GM12878 (cell line): ENCODE results near the gene ZNF775. TPM values are rescaled to one million over a fixed set of nuclear protein-coding genes. Genes with fewer than 3 reads are reported as not detected.

Source experiments
- ATAC-seq: fragments of 200-7000 bp; cut with Tn5 transposase; 3 replicates; pipeline ENCODE4 v1.9.1; 2020; ENCODE audit warnings: mild to moderate bottlenecking, moderate library complexity
- BruUV-seq: library from RNA; stranded (reverse); fragments of 400-500 nt; replicated peaks from 2 replicates; lab custom pipeline; 2021; lab: Mats Ljungman, UMichigan
- CTCF ChIA-PET: fragments of 300-600 bp; sonication (Branson Sonifier 250); formaldehyde crosslinking; extraction: SDS; loops from one replicate; lab custom pipeline; 2021; ENCODE audit warnings: inconsistent platforms; lab: Yijun Ruan, JAX
- POLR2A ChIA-PET: fragments of 350-600 bp; formaldehyde crosslinking; extraction: SDS; loops from one replicate; lab custom pipeline; 2021; ENCODE audit warnings: inconsistent platforms; lab: Charles Lee
- RAD21 ChIA-PET: fragments of 300-600 bp; sonication (Branson Sonifier 250); formaldehyde crosslinking; loops from one replicate; lab custom pipeline; 2023; ENCODE audit warnings: antibody characterized with exemption; ENCODE audit not compliant: unreplicated experiment; lab: Charles Lee
- SMC1A ChIA-PET: fragments of 300-600 bp; sonication (Branson Sonifier 250); formaldehyde crosslinking; loops from one replicate; lab custom pipeline; 2023; ENCODE audit not compliant: unreplicated experiment, uncharacterized antibody; lab: Charles Lee
- DNase-seq: peaks from one replicate; pipeline ENCODE4 v3.0.0-alpha.2; 2011; ENCODE audit warnings: low read depth, low spot score
- FAIRE-seq: peaks from 3 replicates; lab custom pipeline; 2011; peaks lifted over from hg19 to GRCh38; lab: Jason Lieb, UNC
- H2AFZ ChIP-seq: 2 replicates; pipeline ENCODE4 v1.6.0; 2011; ENCODE audit warnings: low read depth, low read length, control low read depth; ENCODE audit not compliant: control insufficient read depth
- H3K27ac ChIP-seq: 2 replicates; pipeline ENCODE4 v1.5.1; 2011; ENCODE audit warnings: control low read depth; ENCODE audit not compliant: control insufficient read depth, insufficient read depth
- H3K27me3 ChIP-seq, 2 experiments: replicated peaks in 1 of 2; 2 replicates each; pipeline versions ENCODE4 v1.6.0 to v1.6.1; 2011; ENCODE audit warnings: low read length in 1 of 2; ENCODE audit not compliant: control insufficient read depth in 2 of 2, insufficient read depth in 2 of 2
- H3K36me3 ChIP-seq, 2 experiments: 2 replicates each; pipeline ENCODE4 v1.5.1; 2011; ENCODE audit warnings: low read length in 1 of 2; ENCODE audit not compliant: control insufficient read depth in 2 of 2, insufficient read depth in 2 of 2
- H3K4me1 ChIP-seq: 2 replicates; pipeline ENCODE4 v1.6.1; 2011; ENCODE audit warnings: mild to moderate bottlenecking, low read length, moderate library complexity, mixed read lengths; ENCODE audit not compliant: control insufficient read depth, insufficient read depth
- H3K4me2 ChIP-seq: 2 replicates; pipeline ENCODE4 v1.6.0; 2011; ENCODE audit warnings: control low read depth; ENCODE audit not compliant: control insufficient read depth, insufficient read depth
- H3K4me3 ChIP-seq: fragments of 200-600 bp; sonication (generic); 2 replicates; pipeline ENCODE4 v1.5.1; 2016
- H3K79me2 ChIP-seq: 2 replicates; pipeline ENCODE4 v1.6.0; 2011; ENCODE audit warnings: low read length; ENCODE audit not compliant: control insufficient read depth, insufficient read depth
- H3K9ac ChIP-seq: 2 replicates; pipeline ENCODE4 v1.8.0; 2011; ENCODE audit warnings: low read length, control low read depth, mixed read lengths; ENCODE audit not compliant: control insufficient read depth, insufficient read depth
- H3K9me3 ChIP-seq: replicated peaks from 3 replicates; pipeline ENCODE4 v1.5.1; 2011; ENCODE audit warnings: mild to moderate bottlenecking, low read length; ENCODE audit not compliant: control insufficient read depth, insufficient read depth
- H4K20me1 ChIP-seq: 2 replicates; pipeline ENCODE4 v1.6.0; 2011; ENCODE audit not compliant: control insufficient read depth, insufficient read depth
- ATF7 ChIP-seq: fragments of 450-650 bp; IDR thresholded peaks from 2 replicates; pipeline ENCODE4 v1.6.1; 2016; ENCODE audit warnings: low read depth, mild to moderate bottlenecking
- CHD1 ChIP-seq: IDR thresholded peaks from 2 replicates; pipeline ENCODE4 v1.6.1; 2012; ENCODE audit warnings: low read depth, low read length, improper control_type of control experiment
- CTCF ChIP-seq, 3 experiments: IDR thresholded peaks in 2 of 3; conservative IDR thresholded peaks in 1 of 3; 2 replicates each; pipeline ENCODE4 v1.5.1; 2011; ENCODE audit warnings: low read depth in 3 of 3, low read length in 3 of 3, mild to moderate bottlenecking in 3 of 3, control low read depth in 2 of 3, moderate library complexity in 2 of 3, inconsistent platforms in 1 of 3, mixed read lengths in 1 of 3; ENCODE audit not compliant: control insufficient read depth in 2 of 3, insufficient read depth in 1 of 3; ENCODE audit errors: extremely low read depth in 1 of 3
- EED ChIP-seq: sonication (generic); IDR thresholded peaks from 2 replicates; pipeline ENCODE4 v1.6.1; 2016; ENCODE audit warnings: antibody characterized with exemption, low read depth
- LARP7 ChIP-seq: fragments of 450-650 bp; IDR thresholded peaks from 2 replicates; pipeline ENCODE4 v1.6.1; 2017; ENCODE audit warnings: mild to moderate bottlenecking
- PML ChIP-seq: IDR thresholded peaks from 2 replicates; pipeline ENCODE4 v1.6.1; 2012; ENCODE audit warnings: low read length, inconsistent platforms
- POU2F2 ChIP-seq: IDR thresholded peaks from 3 replicates; pipeline ENCODE4 v1.6.1; 2011; ENCODE audit warnings: low read depth, mild to moderate bottlenecking, low read length, borderline replicate concordance
- ZNF384 ChIP-seq: IDR thresholded peaks from 2 replicates; pipeline ENCODE4 v1.6.1; 2012; ENCODE audit warnings: low read depth, mild to moderate bottlenecking, low read length, improper control_type of control experiment, borderline replicate concordance
- ZSCAN29 ChIP-seq: fragments of 450-650 bp; IDR thresholded peaks from 2 replicates; pipeline ENCODE4 v1.6.1; 2017; ENCODE audit warnings: mild to moderate bottlenecking, moderate library complexity
- WGBS: methylation state at CpG from one replicate; pipeline ENCODE4 v1.1.6; 2016; ENCODE audit warnings: low lambda C conversion rate; ENCODE audit not compliant: insufficient replicate concordance, insufficient coverage; ENCODE audit errors: missing lambda C conversion rate; 5-methylcytosine and 5-hydroxymethylcytosine counted together
- in situ Hi-C: fragments of 300-500 bp; cut with MboI; formaldehyde crosslinking; loops from 9 replicates; pipeline ENCODE4 v1.14.3; 2018; ENCODE audit warnings: mixed read lengths
- intact Hi-C: fragments of 100-400 bp; cut with micrococcal nuclease; formaldehyde crosslinking; loops from one replicate; pipeline ENCODE4 v1.14.2; 2022; ENCODE audit not compliant: unreplicated experiment
- polyA plus RNA-seq, 11 experiments: library from polyadenylated mRNA; depleted of rRNA in 4 of 11; unstranded in 6 of 11; stranded (reverse) in 5 of 11; fragments of >200 nt; fragmentation: Nextera tagmentation in 4 of 11; fragmentation: Illumina TruSeq in 1 of 11; extraction: Ambion mirVana in 4 of 11; extraction: Trizol in 1 of 11; gene quantifications; 1 replicate in 1 of 11; 2 replicates in 10 of 11; pipeline versions ENCODE4 v1.2.1 to v1.2.3, GENCODE V29; 2011 to 2016; ENCODE audit warnings: inconsistent platforms in 2 of 11, missing spikeins in 2 of 11, low read depth in 1 of 11
- total RNA-seq, 4 experiments: library from RNA; depleted of rRNA in 3 of 4; stranded (reverse); fragments of >200 nt in 3 of 4; fragmentation: Illumina TruSeq in 1 of 4; extraction: Trizol in 1 of 4; gene quantifications; 2 replicates each; pipeline versions ENCODE4 v1.2.1 to v1.2.3, GENCODE V29; 2013 to 2021

Gene ZNF775
- total and polyA plus RNA-seq, 10 of the 15 experiments (the other 5 are each of a cell fraction or from before 2014, with no cell fraction given) = 0.05 to 14.3 (median 2.1) TPM

- ChIA-PET POLR2A (no interaction called here), RAD21 (no interaction called here), SMC1A (interaction anchor here (0.8 to 1.9 kb wide), 2 partner anchors 12 to 18 kb away, joined by 3 to 4 read pairs; no protein-coding TSS in a partner anchor), CTCF (interaction anchor here (1.0 to 1.5 kb wide), 2 partner anchors 11 to 17 kb away, joined by 4 to 5 read pairs; no protein-coding TSS in a partner anchor)
- no peak overlapping the region for H3K4me3 ChIP-seq
- H3K36me3 ChIP-seq = no peaks in the 10 kb centered on the region
- intact Hi-C loops (no loop called here), in situ Hi-C loops (no loop called here)
- peaks cover 8% of the 10 kb centered on the region for H3K4me1 ChIP-seq
- peaks cover 5% of the 10 kb centered on the region; the same call in 2 of the 3 replicates for H3K9me3 ChIP-seq
- H3K27me3 ChIP-seq = peaks cover 0 to 5% of the 10 kb centered on the region in 2 experiments; a peak in 3 of 4 replicates
- no peak overlapping the region for H3K9ac ChIP-seq
- H3K4me2 ChIP-seq = no peak overlapping the region
- H2AFZ ChIP-seq = no peak overlapping the region
- DNase-seq (no peak), ATAC-seq (no peak), FAIRE-seq (no peak)
- H3K27ac ChIP-seq = no peak overlapping the region
- no peaks in the 10 kb centered on the region for H4K20me1 ChIP-seq
- BruUV-seq = no TSS peak
- no peaks in the 10 kb centered on the region for H3K79me2 ChIP-seq
- TF ChIP-seq CHD1 = no peak
- no peak for TF ChIP-seq ZSCAN29
- TF ChIP-seq, all 136 proteins: peak for 0
Measured at GRCh38 chr7:150344299-150344698, 34.8 kb upstream of the ZNF775 start.

- no peak overlapping the region for H3K4me2 ChIP-seq
Measured at GRCh38 chr7:150345012-150345411, 34.1 kb upstream of the ZNF775 start.

More at GRCh38 chr7:150345012-150345411, 34.1 kb upstream of the ZNF775 start:
- ChIA-PET SMC1A (interaction anchor here (1.9 kb wide), 1 partner anchor 12 kb away, joined by 4 read pairs; no protein-coding TSS in a partner anchor), CTCF (interaction anchor here (1.5 to 2.0 kb wide), 3 partner anchors 9 to 18 kb away, joined by 3 to 10 read pairs (median 5); no protein-coding TSS in a partner anchor), RAD21 (no interaction called here), POLR2A (interaction anchor here (0.5 kb wide), 1 partner anchor 89 kb away, joined by 3 read pairs; no protein-coding TSS in a partner anchor)
- Histone ChIP-seq H2AFZ (no peak overlapping the region), H3K27ac (no peak overlapping the region), H3K9me3 (peaks cover 5% of the 10 kb centered on the region; the same call in 2 of the 3 replicates), H3K4me1 (peaks cover 4% of the 10 kb centered on the region), H3K36me3 (no peaks in the 10 kb centered on the region), H3K4me3 (no peak overlapping the region), H3K79me2 (no peaks in the 10 kb centered on the region), H4K20me1 (no peaks in the 10 kb centered on the region), H3K9ac (no peak overlapping the region), H3K27me3 (peaks cover 0 to 5% of the 10 kb centered on the region in 2 experiments; a peak in 3 of 4 replicates)
- WGBS = 84% methylated on average over 1 of the region's 1 CpG
- FAIRE-seq = no peak
- no peak for DNase-seq
- in situ Hi-C loops = no loop called here
- no TSS peak for BruUV-seq
- no peak for ATAC-seq
- TF ChIP-seq ATF7 = no peak
- TF ChIP-seq ZNF384 = no peak
- TF ChIP-seq EED = no peak
- TF ChIP-seq LARP7 = no peak
- no peak for TF ChIP-seq POU2F2
- TF ChIP-seq PML = no peak
- no peak for TF ChIP-seq CTCF (IDR thresholded peaks at IDR 0.05 in 2 of 3, conservative IDR thresholded peaks at IDR 0.05 in 1 of 3; ENCODE audit: control insufficient read depth in 2 of 3, extremely low read depth in 1 of 3, insufficient read depth in 1 of 3, low read depth in 3 of 3, low read length in 3 of 3)
- intact Hi-C loops = no loop called here
